HG03520 (cell line): ENCODE results near the gene PRR35.

ENCODE experiments used
- ATAC-seq: cut with Tn5 transposase; IDR thresholded peaks from one replicate; pipeline ENCODE4 v1.9.1; 2021; ENCODE audit warnings: mild to moderate bottlenecking, moderate library complexity; ENCODE audit not compliant: unreplicated experiment

The PRR35 gene

GRCh38 chr16:546909-547770 is 13.1 kb upstream of the PRR35 start:
- ATAC-seq, result no peak

GRCh38 chr16:548586-548985 is 11.6 kb upstream of the PRR35 start:
- no peak for ATAC-seq

- no peak for ATAC-seq
Observed at GRCh38 chr16:549544-550263, 10.5 kb upstream of the PRR35 start.

- ATAC-seq, result no peak
Observed at GRCh38 chr16:551210-551609, 9.0 kb upstream of the PRR35 start.

- no peak for ATAC-seq
Observed at GRCh38 chr16:552171-552570, 8.0 kb upstream of the PRR35 start.

GRCh38 chr16:553601-554296 is 6.4 kb upstream of the PRR35 start:
- ATAC-seq, result no peak

GRCh38 chr16:554297-554621 is 5.9 kb upstream of the PRR35 start:
- no peak for ATAC-seq

- no peak for ATAC-seq
Observed at GRCh38 chr16:554640-555365, 5.4 kb upstream of the PRR35 start.

- ATAC-seq, result no peak
Observed at GRCh38 chr16:555528-556473, 4.4 kb upstream of the PRR35 start.

GRCh38 chr16:556474-557173 is 3.6 kb upstream of the PRR35 start:
- no peak for ATAC-seq

GRCh38 chr16:557463-558297 is 2.5 kb upstream of the PRR35 start:
- no peak for ATAC-seq

GRCh38 chr16:558298-559020 is 1.7 kb upstream of the PRR35 start:
- ATAC-seq, result no peak

GRCh38 chr16:559021-559380 is 1.2 kb upstream of the PRR35 start:
- no peak for ATAC-seq

- ATAC-seq, result no peak
Observed at GRCh38 chr16:559411-560203, 587 bp upstream of the PRR35 start.

- no peak for ATAC-seq
Observed at GRCh38 chr16:560701-561412, 663 bp downstream of the PRR35 start.

GRCh38 chr16:561413-561794 is 1.2 kb downstream of the PRR35 start:
- no peak for ATAC-seq
